Non-pigmented ciliary epithelial cell (primary cell): ENCODE results near the gene MED7.
"Not testable (repeated sequence)": the region's sequence is repeated elsewhere in the genome, so short reads cannot be mapped to it uniquely, and the experiment has no call there.

Experiments used
- DNase-seq: peaks from one replicate; pipeline ENCODE4 v3.0.0-alpha.2; 2010; ENCODE audit warnings: low read depth

MED7 gene, protein sequence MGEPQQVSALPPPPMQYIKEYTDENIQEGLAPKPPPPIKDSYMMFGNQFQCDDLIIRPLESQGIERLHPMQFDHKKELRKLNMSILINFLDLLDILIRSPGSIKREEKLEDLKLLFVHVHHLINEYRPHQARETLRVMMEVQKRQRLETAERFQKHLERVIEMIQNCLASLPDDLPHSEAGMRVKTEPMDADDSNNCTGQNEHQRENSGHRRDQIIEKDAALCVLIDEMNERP

DNA sequence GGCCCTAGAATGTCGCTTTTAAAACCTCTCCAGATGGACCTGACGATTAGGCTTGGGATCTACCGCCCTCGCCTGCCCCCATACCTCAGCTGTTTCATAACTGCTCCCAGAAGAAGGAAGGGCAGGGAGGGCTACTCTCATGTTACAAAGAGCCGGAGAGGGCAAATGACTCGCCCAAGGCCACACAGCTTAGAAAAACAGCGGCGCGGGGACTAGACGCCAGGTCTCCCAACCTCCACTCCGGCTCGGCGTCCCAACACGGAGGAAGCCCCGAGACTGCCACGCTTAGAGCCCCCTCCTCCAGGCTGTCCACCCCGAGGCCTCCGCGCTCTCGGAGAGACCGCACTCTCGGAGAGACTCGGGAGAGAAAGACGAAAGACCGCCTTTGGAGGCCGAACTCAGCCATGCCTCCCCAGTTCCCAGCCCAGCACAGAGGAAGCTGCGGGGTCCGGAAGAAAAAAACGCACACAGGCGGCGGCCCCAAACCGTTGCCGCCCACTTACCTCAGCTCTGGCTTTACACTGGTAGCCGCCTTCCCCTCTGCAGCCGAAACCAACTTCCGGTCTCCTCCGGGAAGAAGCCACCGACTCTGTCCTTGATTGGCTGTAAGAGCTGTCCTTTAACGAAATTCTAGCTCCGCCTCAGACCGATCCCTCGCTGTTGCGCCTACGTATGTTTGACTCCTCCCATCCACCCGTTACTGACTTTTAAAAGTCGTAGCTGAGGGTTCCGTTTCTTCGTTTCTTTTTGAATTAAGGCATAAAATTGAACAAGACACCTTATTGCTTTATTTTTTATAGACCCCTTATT, at the start of gene MED7:
MED7 (minus strand) TSS at position 549 of the 810 bp plus-strand sequence. CDS start 3,434 bp downstream, outside the sequence.
- peak; percentile 98 for DNase-seq

DNA sequence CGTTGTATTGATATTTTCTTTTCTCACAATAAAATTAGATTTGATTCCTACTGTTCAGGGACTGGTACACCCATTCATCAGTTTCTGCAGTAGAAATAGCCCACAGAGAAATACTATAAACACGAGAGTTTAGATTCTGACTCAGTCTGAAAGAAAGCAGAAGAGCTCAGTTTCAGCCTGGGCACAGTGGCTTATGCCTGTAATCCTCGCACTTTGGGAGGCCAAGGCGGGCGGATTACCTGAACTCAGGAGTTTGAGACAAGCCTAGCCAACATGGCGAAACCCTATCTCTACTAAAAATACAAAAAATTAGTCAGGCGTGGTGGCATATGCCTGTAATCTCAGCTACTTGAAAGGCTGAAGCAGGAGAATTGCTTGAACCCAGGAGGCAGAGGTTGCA, 46.6 kb upstream of the MED7 start:
- no peak for DNase-seq

DNA sequence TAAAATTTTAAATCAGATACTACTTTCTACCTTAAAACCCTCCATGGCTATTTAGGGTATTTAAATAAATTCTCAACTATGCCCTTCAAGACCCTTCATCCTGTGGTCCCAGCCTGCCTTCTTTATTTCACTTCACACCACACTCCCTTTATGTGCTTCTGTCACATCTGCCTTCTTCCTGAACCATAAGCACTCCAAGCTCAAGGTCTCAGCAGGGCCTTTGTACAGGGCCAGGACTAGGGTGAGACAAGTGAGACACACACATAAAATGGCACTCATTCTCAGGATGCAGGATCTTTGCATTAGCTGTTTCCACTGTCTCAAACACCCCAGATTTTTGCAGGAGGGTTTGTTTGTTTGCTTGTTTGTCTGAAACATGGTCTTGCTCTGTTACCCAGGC, 45.6 kb upstream of the MED7 start:
- DNase-seq, result no peak

DNA sequence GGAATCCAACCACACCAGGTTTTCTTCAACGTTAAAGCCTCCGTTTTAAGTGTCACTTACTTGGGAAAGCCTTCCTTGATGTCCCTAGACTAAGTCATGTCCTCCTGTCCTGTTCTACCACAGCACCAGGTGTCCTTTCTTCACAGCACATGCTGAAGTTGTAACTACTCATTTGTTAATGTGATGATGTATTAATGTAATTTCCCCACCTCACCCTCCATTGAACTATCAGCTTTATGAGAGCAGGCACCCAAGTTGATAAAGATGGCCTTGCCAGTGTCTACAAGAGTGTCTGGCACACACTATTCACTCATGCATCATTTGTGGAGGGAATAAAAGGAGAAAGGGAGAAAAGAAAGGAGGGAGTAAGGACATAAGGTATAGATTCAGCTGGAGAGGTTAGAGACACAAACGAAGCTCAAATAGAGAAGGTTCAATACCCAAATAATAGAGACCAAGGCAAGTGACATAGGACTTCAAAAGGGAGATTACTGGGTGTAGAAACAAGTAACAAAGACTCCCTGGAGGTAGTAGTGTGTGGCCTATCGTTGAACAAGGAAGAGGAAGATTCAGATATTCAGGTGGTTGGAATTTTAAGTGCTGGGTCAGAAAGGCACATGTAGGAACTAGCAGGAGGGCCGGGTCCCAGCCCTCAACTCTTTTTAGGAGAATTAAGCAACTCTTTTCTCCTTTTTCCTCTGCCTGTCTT, 44.5 kb upstream of the MED7 start:
- DNase-seq, result no peak

DNA sequence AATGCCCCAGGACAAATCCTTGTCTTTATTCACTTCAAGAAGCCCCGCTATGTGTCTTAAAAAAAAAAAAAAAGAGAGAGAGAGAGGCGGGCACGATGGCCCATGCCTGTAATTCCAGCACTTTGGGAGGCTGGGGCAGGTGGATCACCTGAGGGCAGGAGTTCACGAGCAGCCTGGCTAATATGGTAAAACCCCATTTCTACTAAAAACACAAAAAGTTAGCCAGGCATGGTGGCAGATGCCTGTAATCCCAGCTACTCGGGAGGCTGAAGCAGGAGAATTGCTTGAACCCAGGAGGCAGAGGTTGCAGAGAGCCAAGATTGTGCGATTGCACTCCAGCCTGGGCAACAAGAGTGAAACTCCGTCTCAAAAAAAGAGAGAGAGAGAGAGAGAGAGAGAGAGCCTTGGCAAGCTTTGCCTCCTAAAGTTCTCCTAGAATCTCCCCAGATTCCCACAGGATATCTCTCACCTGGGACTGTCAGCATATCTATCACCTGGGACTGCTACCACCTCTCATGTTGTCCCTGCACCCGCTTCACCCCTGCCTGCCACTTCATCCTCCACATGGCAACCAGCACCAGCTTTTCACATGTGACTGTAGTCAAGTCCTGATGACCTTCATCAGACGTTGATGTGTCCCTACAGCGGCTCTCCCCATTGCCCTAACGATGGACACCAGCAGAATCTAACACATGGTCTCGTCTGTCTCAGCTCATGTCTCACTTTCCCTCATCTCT, 43.8 kb upstream of the MED7 start:
- no peak for DNase-seq

DNA sequence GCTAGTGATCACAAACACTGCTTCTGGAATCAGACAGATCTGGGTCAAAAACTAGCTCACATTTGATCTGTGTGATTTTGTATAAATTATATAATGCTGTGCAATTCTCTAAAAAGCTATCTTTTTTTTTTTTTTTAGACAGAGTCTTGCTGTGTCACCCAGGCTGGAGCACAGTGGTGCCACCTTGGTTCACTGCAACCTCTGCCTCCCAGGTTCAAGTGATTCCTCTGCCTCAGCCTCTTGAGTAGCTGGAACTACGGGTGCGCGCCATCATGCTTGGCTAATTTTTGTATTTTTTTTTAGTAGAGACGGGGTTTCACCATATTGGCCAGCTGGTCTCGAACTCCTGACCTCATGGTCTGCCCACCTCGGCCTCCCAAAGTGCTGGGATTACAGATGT, 42.5 kb upstream of the MED7 start:
- DNase-seq, result not testable (repeated sequence)

DNA sequence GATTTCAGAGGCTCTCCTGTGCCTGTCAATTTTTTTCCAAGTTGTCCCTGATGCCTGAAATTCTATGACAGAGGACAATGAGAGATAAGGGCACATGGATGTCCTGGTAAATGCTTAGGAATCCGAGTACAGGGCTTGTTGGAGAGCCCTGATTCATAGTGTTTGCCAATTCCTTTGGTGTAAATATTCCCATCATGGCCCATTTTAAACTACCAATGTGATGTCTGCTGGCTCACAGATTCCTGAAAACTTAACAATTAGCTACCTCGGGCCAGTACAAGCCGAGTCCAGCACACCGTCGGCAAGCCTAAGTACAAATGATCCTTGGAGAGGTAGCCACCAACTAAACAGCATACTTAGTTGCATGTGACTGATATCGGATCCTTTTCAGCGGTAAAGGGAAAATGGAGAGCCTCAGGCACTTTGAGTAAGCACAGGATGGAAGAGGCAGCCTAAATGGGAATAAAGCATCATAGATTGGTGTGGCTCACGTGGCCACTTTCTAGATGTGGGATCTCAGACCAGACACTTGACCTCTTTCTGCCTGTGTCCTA, 41.5 kb upstream of the MED7 start:
- DNase-seq, result no peak

DNA sequence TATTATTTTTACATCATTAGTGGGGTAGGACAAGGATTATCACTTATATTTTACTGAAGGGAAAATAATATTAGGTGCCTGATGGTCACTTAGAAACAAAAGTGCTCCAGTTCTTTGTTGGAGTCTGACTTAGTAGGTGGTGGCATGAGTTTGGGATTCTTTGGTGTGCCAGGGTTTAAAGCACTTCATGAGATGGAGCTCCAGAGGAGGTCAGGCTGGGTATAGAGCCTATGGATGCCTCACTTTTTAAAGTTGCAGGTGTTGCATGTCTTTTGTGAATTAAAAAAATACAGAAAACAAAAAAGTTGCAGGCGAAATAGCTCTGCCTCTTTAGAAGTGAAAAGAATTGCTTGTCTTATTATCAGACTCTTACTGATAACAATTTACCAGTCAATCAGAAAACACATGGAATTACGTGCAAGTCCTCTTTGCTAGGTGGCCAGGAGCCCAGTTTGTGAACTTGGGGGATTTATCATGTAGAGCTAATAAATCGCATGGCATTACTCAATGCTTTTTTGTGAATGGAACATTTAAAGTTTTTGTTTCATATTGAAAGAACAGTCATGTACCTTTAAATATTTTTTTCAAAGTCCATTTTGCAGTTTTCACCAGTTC, 39.6 kb upstream of the MED7 start:
- no peak for DNase-seq

DNA sequence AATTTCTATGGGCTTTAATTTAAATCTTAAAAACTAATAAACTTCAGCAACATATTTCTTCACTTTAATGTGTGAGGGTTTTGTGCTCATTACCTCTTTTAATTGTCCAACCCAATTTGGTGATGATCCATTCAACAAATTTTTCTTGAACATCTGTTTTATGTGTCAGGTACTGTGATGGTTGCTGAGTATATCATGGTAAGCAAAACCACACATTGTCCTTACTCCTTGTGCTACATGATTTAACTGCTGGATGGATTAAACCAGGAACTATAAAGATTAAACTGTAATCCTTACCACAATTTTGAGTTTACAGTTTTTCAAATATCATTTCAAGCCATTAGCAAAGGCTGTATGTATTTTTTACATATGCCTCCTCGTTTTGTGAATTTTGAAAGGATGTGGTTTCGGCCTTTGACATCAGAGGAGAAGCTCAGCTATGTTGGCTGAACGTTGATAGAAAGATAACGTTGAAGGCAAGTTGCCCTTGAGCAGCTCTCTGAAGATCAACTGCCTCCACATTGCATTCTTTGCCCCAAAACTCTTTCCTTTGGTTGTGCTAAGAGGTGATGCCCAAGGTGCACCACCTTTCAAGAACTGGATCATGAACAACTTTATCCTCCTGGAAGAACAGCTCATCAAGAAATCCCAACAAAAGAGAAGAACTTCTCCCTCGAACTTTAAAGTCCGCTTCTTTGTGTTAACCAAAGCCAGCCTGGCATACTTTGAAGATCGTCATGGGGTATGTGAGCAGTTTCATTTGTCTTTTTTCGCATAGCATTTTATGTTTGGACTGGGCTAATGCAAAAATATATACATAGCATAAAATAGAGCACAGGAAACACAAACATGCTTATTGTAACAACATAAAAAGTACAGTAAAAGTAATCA, 38.0 kb upstream of the MED7 start, which contains the start of gene ITK:
ITK (plus strand) TSS at position 467 of the 891 bp plus-strand sequence; CDS start at position 605, 138 bp downstream.
- DNase-seq, result no peak

DNA sequence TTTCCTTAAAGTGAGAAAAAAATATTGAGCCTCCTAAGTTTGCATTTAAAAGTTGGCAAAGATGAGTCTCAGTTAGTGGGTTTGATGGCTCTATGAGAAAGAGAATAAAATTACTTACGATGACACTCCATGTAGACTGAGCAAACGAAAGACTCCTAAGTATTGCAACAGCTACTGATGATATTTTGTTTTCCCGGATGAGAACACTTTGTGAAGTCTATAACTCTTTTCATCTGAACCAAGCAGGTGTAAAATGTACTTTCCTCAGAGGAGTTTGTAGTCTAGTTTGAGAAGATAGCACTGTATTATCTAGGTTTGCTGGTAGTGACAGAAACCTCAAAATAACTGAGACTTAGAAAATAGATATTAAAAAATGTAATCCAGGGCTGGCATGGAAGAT, 36.3 kb upstream of the MED7 start:
- DNase-seq, result no peak

DNA sequence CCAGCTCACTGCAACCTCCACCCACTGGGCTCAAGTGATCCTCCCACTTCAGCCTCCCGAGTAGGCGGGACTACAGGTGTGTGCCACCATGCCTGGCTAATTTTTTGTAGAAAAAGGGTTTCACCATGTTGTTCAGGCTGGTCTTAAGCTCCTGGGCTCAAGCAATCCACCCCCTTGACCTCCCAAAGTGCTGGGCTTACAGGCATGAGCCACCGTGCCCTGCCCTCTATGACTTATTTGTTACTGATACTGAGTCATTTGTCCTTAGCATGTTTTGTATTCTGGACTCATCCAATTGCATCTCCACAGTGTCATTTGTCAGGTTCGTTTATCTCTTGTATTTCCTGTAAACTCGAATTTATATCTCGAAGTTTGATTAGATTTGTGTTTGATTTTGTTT, 35.3 kb upstream of the MED7 start:
- no peak for DNase-seq

DNA sequence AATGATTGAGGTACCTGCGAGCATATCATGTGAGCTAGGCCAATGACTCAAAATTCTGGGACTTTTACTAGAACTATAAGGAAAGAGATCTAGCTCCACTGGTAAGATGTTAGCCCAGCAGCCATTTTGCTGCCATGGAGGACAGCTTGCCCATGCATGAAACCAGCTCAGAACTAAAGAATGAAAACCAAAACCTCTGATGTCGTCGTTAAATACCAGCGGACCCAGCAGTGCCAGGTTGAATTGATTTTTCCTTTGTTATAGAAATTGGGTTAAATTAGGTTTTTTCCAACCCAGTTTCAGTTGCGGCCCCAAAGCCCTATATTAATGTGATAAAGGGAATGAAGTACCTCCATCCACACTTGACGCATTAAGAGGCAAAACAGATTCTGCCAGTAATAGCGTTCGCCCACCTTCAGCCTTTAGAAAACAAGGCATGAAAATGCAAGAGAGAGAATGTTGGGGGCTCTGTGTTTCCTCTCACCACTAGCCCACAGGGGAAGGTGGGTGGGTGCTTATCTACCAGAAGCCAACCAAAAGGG, 32.5 kb upstream of the MED7 start:
- no peak for DNase-seq

DNA sequence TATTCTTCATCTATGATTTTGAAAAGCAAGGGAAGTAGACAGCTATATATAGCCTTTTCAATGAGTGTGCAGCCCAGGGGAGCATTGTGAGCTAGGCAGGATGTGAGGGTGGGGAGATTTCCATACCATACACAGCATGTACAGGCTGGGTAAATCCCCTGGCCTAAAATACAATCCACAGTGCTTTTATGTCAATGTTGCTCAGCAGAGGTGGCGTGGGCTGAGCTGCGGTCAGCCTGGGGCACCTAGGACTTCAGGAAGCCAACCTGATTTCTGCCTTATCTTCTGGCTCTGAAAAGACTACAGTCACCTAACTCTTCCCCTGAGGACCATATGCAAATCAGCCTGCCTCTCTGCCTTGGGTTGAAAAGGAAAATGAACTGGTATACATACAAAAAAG, 29.7 kb upstream of the MED7 start:
- no peak for DNase-seq

DNA sequence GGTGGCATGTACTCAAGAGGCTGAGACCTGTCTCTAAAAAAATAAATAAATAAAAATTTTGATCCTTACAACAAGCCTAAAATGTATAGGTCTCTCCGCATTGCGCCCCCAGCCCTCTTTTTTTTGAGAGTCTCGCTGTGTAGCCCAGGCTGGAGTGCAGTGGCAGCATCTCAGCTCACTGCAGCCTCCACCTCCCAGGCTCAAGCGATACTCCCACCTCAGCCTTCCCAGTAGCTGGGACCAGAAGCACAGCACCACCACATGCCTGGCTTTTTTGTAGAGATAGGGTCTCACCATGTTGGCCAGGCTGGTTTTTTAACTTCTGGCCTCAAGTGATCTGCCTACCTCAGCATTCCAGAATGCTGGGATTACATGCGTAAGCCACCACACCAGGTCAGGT, 25.6 kb upstream of the MED7 start:
- DNase-seq, result no peak

DNA sequence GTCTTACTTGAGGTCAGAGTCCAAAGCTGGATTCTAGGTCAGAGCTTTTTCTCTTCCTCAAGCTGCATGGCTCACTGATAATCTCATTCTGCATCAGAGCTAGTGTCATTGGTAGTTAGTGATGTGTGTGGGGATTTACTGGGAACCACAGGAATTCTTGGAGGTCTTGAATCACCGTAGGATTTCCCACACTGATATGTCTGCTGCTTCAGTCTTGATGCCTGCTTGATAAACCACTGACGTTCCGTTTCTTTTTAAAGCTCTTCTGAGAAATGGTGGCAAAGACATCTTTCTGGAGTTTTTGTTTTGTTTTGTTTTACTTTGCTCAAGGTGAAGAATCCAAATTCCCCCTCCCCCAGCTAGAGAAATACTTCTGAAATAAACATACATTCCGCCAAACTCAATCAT, 24.6 kb upstream of the MED7 start:
- DNase-seq, result peak; percentile 86

DNA sequence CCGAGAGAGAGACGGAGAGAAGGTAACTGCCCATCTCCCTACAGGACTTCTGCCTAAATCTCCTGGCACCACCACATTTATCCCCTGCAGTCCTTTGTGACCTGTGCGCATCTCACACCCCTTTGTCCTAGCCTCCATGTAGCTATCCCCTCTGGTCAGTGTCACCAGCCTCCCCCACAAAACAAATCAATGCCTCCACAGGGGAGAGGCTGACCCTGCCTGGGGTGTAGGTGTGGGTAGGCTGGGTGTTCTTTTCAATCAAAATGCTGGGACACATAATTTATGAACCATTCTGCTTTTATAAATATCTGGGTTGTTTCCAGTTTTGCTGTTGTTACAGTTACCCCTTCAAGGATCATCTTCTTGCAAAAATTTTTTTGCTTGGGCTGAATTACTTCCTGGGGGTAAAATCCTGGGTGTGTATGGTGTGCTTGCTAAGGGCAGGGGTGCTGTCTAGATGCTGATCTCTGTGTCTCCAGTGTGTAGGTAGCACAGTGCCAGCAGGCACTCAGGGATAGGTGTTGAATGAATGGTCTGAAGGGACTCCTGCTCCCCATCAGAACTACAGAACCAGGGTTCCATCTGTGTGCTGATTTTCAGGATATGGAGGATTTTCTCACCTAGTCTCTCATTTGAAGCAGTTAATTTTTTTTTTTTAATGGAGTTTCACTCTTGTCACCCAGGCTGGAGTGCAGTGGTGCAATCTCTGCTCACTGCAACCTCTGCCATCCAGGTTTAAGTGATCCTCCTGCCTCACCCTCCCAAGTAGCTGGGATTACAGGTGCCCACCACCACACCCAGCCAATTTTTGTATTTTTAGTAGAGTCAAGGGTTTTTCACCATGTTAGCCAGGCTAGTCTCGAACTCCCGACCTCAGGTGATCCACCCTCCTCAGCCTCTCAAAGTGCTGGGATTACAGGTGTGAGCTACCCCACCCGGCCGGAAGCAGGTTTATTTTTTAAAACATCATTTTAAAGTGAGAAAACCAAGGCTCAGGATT, 23.8 kb upstream of the MED7 start, which contains the start of gene GARIN3:
GARIN3 (minus strand) TSS at position 51 of the 1,000 bp plus-strand sequence. CDS start 96 bp downstream, outside the sequence.
- no peak for DNase-seq

DNA sequence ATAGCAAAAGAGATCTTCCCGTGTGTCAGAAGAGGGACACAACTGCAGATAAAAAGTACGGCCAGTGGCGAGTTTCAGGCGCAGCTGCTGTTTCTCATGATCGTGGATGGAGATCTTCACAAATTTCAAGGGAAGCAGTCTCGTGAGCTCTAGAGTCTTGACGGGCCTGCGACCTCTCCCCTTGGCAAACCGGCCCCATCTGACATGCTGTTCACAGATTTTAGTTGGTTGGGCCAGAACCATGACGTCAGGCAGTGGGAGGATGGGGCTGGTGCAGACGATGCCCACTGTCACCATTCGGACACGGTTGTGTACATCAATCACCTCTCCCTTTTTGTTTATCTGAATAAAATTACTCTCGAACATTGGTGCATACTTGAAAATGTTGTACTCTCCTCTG, 23.0 kb upstream of the MED7 start:
- no peak for DNase-seq

DNA sequence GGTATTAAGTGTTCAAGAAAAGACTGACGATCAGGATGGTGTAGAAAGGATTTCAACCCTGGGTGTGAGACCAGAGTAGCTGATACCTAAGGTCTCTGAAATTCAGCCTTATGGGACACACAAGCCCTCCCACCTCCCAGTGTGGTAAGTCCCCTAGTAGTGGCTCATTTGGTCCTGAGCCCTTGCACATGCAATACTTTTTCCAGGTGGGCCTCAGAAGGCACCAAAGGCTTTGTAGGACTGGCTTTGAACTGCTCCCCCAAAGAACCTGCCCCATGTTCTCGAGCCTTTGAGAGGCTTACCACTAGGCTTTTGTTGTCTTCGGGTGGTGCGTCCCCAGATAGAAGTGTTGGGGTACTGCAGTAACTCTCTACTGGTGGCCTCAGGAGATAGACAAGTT, 22.6 kb upstream of the MED7 start:
- no peak for DNase-seq

DNA sequence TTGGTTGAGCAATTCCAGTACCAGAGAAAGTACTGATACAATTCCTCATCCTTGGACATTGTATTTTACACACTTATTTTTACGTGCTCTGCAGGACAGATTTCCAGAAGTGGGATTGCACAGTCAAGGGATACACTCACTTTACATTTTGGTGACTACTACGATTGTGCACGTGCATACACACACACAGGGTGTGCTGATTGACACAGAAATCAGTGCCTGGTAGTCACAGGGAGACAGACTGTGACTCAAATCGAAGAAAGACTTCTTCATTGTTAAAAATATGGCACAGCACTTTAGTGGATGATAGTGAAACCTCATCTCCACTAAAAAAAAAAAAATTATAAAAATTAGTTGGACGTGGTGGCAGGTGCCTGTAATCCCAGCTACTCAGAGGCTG, 21.9 kb upstream of the MED7 start:
- DNase-seq, result no peak
